TTC549 (cell line): ENCODE results near the gene ST6GALNAC3.

Experiments
- FAIRE-seq: peaks from 2 replicates; lab custom pipeline; 2012; peaks lifted over from hg19 to GRCh38; lab: Jason Lieb, UNC

The ST6GALNAC3 gene

DNA sequence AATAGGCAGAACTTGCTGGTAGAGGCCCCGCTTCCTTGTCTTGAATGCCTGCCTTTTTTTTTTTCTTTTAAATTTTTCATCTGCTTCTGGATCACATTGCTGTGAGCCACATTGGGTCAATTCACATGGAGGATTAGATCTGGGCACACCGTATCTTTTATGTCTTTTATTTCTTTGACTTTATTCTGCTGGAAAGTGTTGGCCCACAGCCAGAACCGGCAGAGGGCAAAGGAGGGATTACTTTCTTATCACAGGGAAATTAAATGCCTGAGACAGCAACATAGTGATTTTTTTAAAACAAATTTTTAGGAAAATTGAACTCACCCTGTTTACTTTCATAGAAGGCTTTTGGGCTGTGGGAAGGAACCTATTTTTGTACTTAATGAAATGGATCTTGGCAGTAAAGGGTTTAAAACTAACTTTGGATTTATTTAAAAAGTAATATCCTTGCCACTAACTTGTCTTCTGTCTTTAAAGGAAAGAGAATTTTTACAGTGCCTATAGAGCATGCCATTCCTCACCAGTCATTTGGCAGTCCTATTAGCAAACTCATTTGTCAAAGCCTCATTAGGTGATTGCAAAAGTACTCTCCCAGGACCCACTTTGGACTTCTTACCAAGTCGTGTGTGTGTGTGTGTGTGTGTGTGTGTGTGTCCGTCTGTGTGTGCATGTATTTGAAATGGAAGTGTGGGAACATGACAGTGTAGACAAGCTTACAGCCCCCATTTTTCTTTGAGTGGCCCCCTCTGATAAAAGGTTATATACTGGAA is 68.4 kb downstream of the ST6GALNAC3 start:
- FAIRE-seq, result no peak

DNA sequence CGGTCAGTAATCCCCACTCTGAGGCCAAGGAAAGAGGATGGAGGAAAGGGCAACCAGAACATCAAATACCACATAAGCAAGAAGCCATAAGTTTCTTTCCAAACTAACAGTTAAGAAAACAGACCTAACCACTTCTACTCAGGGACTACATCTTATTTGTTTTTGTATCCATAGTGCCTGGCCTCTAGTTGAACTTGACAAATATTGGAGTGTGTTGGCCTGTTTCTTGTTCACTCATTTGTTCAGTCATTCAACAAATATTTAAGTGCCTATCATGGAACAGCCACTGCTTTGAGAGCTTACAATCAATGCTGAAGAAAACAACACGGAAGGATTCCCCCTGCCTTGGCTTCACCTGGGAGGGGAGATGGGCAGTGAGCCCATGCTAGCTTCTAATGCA is 69.7 kb downstream of the ST6GALNAC3 start:
- no peak for FAIRE-seq

DNA sequence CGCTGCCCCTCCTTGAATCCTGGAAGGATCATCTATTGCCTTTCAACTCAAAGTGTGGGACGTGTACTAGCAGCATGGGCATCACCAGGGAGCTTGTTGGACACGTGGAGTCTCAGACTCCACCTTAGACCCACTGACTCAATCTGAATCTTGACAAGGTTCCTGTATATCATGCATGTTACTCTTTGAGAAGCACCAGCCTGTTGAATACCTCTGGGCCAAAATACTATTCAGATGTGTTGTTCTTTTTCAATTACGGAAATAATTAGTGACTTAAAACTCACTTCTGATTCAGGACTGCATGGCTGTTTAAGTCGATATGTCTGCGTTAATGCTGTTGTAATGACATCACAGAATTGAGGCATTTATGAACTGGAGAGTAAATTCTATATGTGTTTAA is 70.8 kb downstream of the ST6GALNAC3 start:
- no peak for FAIRE-seq

DNA sequence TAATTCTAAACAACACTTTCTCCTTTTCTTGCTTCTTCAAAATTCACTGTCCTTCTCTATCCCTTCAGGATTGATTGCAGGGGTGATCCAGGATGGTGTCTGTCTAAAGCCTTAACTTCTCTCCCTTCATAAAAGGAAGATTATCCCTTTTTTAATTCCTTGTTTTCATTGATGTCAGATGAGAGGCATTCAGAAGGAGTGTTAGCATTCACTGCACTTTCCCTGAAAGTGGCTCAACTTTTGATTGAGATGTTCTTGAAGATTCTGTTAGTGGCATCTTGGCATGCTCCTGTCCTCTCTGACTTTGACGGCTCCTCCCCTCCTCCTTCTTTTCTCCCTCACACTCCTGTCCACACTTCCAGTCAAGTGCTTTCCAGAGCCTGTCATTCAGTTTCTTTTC is 71.6 kb downstream of the ST6GALNAC3 start:
- FAIRE-seq, result no peak

DNA sequence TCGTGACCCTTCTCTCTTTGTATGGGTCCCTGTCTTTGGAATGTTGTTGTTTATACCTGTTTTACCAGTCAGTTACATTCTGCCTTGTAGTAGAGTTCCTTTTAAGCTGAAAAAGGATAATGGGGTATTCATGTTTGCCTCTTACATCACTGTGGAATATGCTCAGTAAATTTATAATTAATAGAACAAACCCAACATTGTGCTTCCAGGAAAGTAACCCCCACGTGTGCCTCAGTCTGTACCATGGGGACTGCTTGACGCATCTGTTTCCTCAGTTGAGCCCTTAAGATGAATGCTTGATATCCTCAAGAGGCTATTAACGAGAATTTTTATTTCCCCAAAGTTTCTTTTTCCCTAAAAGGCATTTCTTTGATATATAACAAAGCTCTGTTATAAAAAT is 73.4 kb downstream of the ST6GALNAC3 start:
- no peak for FAIRE-seq

DNA sequence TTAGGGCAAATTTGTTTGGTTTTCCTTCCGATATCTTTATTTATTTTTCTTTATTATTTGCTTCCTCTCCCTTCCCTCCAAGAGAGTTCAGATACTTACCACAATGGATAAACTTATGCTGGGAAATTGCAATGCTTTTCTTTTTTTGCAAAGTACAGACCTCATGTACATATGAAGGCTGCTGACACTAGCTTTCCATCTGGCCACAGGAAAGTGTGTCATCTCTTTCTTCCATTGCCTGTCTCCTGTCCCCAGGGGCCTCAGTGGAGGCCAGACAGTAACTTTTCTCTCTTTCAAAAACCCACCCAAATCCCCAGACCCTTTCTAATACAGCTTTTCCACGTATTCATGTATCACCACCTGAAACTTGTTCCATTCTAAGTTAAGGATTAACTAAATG is 73.9 kb downstream of the ST6GALNAC3 start:
- no peak for FAIRE-seq

DNA sequence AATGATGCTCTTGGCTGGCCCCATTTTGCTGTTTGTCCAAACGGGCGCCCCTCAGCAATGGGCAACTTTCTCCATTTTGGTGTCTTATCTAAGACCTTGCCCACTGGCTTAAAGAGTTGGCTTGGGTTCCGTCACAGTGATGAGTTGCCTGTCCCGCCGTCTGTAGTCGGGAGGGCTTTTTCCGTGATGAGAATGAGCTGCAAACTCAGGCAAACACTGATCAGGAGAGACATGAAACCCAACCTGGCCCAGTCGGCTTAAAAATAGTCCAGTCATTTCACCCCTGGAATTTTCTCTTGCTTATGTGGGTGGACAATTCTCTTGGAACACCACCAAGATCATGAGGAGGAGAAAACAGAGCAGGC is 79.3 kb downstream of the ST6GALNAC3 start:
- FAIRE-seq, result no peak

DNA sequence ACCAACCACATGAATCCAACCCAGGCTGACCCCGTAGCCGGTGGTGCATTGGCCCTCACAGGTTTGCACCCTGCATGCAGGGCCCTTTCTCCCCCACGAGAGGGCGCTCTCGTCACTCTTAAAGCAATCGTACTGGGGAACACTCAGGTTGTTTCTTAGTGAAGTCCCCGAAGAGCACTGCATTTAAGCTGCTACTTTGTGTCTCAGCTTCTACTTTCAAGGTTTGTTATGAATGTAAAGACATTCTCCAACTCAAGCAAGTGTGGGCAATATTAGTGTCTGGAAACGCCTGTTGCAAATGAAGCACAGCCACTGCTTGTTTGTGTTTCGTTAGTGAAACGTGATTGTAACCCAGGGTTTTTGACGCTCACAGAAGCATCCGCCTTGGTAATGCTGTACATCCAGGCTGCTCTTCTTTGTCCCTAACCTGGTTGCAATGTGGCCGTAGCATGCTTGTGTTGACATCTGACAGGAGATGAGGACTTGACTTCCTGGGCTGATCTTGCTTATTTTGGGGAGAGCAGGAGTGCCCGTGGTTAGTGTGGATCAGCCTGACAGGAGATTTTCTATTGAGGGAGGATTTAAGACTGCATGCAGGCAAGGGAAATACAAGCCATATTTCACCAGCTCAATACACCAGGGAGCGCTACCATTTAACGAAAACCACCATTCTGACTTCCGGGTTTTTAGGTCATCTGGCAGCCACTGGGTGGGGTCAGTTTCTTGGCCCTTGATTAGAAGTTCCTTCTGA is 79.8 kb downstream of the ST6GALNAC3 start:
- FAIRE-seq, result no peak

DNA sequence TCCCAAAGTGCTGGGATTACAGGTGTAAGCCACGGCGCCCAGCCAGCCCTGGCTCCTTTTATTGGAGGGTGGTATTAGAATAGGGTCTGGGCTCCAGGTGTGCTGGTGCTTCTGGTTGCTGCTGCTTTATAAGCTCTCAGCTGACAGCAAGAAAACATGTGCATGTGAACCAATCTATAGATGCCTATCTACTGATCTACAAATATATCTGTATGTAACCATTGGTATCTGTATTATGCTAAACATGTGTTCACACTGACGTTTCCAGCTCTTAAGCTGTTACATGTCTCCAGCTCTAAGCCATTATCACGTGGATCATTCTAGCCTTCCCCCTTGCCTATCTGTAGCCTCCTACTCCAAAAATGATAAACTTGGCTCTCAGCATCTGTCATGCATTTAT is 82.4 kb downstream of the ST6GALNAC3 start:
- no peak for FAIRE-seq

DNA sequence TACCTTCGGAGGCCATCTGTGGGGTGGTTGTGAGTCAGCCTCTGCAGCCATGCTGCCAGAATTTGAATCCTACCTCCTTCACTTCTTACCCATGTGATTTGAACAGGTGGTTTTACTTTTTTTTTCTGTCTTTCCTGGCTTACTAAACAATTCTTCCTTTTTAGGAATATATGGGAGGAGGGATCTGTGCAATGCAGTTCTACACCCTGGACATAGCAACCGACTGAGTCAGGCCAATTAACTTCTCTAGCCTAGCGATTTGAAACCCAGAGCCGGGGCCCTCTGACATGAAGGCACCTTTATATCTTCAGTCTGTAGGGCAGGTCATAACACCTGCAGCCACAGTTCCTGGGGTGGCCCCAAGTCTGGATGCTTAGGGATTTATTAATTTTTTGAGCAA is 83.6 kb downstream of the ST6GALNAC3 start:
- no peak for FAIRE-seq

DNA sequence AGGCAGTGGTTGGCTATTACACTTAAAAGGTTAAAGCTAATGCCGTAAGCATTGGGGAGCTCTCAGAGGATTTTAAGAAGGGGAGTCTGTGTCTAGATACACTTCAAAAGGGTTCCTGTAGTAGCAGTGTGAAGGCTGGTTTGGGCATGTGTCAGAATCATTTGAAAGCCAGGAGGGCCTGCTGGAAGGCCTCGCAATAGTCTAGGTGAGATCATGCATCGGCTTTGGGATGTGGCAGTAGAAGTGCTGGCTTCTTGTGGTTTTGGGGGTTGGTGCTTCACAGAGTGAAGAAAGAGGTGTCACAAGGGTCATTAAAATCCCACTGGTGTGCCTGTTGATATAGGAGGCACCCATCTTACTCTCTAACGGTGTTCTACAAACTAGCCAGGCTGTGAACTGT is 85.7 kb downstream of the ST6GALNAC3 start:
- FAIRE-seq, result no peak

DNA sequence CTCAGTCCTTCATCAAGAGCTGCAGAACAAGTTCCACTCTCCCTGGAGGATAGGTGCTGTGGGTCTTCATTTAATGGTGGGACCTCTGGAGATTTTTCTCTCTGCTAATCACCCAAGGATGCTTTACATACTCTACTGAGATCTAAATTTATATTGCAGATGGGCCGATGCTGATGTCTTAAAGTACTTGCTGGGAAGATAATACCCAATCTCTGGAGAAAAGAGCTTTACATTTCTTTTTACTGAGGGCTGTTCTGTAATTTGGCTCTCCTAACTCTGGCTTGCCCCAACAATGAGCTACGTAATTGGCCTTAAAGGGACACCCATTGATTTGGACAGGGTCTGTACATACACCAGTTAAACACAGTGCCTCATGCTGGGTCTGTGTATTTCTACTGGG is 86.9 kb downstream of the ST6GALNAC3 start:
- no peak for FAIRE-seq

DNA sequence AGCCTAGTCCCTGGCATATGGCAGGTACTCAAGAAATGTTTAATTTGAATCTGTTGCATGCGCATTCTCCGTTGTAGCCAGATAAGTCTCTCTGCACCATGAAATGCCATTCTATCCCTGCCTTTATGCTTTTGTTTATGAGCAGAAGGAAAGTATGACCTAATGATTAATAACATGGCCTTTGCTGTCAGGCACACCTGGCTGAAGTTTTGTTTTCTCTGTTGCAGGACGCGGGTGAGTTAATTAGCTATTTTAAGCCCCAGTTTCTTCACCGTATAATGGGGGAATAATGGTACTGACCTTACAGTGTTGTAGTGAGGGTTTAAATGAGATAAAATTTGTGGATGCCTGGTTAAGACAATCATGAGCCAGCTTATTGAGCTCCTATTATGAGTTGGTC is 87.7 kb downstream of the ST6GALNAC3 start:
- FAIRE-seq, result no peak

DNA sequence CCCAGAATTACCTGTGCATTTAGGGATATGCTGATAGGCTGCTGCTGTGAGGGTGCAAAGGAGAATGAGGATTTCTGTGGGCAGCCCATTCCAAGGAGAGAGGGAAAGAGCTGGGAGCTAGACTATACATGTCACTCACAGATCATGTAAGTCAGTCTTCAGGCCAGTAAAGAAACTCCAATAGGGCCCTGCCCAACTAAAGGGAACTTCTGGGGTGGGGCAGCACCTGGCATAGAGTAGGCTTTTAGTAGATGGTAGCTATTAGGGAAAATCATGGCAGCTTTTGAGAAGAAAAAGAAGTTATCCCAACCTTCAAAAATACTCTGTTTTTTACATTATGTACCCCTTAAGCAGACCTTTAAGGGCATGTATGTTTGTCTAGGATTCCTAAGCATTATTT is 89.6 kb downstream of the ST6GALNAC3 start:
- FAIRE-seq, result no peak

DNA sequence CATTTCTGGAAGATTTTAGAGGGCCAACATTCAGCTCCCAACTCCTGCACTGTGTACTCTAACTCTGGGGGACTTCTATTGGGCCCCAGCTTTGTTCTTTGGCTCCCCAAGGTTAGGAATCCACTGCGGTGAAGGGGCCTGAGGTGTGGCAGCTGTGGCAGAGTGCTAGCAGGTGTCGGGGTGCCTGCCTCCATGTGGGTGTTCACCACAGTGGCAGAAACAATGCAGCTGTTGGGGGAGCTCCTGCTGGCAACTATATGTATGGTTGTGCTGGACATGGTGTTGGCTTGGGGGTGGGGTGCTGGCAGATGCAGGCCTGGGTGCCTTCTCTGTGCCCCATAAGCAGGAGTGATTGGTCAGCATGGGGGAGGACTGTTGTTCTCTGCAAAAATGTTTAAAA is 95.5 kb downstream of the ST6GALNAC3 start:
- FAIRE-seq, result no peak

DNA sequence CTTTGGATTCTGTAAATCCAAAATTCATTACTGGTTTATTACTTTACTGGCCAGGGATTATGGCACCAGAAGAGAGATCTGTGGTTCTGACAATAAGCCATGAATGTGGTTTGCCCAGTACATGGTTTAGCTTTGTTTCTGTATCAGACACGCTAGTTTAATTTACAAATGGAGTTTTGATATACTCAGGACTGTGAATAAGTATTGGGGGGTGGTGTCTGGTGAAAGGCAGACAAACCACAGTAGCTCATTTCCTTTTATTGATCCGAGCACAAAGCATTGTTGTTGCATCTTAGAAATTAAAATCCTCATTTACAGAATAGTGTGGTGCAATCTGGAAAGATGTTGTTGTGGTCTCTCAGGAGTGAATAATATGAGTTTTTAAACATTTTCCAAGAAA is 96.0 kb downstream of the ST6GALNAC3 start:
- no peak for FAIRE-seq

DNA sequence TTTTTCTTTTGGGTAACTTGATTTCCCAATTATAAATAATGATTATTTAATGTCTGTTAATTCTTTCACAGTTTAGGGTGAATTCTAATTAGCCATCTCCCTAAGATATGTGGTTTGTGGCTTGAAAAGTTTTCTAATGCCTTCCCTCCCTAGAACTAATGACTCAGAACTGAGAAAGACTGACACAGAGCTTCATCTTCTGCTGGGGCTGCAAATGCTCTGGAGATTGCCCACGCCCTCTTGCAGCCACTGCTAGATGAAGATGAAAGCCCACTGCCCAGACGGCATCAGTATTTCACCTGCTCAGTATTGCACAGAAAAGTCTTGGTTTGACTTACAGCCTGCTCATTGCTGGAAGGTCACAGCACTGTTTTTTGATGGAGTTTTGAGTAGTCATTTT is 101.5 kb downstream of the ST6GALNAC3 start:
- FAIRE-seq, result no peak

DNA sequence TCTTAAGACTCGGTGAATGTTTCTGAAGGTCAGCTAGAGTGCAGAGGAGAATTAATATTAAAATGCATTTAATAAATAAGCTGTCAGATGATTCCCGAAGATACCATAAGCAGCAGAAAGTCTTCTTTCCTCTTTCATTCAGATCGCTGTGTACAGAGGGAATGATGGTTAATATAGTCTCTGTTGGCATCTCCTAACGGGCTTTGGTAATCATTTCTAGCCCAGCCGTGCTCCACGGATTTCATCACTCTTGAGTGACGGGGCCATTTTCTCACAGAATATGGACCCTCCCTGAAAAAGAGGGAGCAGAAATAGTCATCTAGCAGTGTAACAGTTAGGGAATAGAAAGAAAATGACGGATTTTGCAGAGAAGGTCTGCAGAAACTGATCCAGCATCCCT is 103.1 kb downstream of the ST6GALNAC3 start:
- FAIRE-seq, result no peak

DNA sequence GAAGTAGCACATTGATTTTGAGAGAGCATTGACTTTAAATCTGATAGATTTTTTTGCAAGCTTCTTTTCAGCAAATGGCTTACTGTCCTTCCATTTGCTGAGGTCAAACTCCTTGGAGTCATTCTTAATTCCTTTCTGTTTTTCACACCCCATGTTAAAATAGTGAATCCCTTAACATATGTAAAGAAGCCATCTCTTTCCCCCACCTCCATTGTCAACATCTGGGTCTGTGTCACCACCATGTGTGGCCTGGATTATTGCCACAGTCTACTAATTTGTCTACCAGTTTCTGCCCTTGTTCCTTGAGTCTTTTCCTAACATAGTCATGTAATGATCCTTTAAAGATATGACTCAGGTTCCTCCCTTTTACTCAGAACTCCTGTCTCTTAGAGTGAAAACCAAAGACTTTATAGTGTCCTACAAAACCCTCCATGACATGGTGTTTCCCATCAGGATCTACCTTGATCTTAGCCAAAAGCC is 104.7 kb downstream of the ST6GALNAC3 start:
- no peak for FAIRE-seq

DNA sequence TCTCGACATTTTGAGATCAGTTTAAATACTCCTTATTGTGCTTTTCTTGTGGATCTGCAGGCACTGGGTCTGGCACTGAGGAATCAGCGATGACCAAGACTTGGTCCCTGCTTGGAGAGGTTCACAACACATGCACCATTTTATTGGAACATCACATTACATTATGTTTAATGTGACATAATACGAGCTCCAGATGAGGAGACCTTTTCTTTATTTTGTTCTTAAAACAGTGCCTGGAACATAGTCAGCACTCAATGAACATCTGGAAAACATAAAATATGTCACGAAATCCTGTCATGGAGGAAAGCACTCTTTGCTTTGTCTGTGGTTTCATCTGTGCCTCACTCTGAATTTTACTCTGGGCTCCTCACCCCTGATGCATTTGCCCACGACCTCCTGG is 110.7 kb downstream of the ST6GALNAC3 start:
- FAIRE-seq, result no peak

DNA sequence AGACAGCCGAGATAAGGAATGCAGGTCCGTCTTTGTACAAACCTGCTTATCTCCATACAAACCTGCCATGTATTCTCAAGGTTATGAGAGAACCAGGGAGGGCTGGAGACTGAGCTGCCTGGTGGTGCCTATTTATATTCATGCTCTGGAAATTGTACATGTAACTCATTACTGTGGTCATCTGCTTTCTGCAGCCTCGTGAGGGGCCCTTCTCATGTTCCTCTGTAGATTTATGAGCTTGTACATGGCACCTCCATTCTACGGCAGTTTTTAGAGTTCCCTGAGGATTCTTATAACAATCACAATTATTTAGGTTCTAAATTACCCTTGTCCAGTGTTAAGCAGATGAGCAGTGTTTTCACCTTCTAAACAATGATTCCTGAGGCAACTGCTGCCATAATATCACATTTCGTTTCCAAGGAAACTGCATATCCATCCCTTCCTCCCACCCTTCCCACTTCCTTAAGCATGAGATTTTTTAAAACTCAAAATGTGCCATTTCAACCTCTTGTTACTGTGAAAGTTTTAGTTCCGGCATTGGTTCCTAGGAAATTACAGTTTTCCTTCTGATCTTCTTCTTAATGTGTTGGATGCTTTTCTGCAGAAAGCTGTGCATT is 112.1 kb downstream of the ST6GALNAC3 start:
- no peak for FAIRE-seq

DNA sequence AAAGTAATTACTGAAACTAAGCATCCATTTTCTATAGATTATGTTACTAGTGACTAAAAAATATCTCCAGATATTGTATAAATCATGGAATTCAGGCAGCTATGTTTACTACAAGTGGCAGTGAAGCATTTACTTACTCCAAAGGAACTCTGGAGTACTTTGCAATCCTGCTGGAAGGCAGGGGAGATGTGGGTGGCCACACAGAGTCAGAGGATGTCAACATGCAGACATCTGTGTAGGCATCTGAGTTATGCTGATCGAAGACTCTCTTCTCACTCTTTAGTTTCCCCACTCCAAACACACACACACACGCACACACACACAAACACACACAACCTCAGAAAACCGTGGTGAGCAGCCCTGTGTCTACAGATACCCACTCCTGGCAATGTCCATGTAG is 112.9 kb downstream of the ST6GALNAC3 start:
- no peak for FAIRE-seq

DNA sequence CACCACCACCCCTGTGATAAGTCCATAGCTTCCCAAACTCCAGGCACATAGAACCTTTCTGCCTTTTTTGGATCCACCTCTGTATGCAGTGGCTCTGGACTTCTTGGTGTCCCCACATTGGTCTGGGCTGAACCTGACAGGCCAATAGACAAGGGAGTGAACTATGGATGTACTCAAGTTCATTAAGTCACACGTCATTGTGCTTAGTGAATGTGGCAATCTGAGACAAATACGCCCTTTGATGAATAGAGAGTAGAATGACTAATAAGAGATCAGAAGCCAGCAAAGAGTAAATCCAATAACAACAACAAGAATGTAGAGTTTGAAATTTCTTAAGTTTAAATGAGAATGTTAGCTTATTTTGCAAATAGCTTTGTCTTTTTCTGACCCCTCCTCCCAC is 114.8 kb downstream of the ST6GALNAC3 start:
- FAIRE-seq, result no peak
